CD14-positive monocyte (primary cell): Measurements from ENCODE around the gene CUBN. TPM values are rescaled to one million over a fixed set of nuclear protein-coding genes. Genes with fewer than 3 reads are reported as not detected.

ENCODE experiments used
- DNase-seq, 3 donors: peaks; one replicate each; pipeline ENCODE4 v3.0.0-alpha.2; 2011 to 2022
- H2AFZ ChIP-seq: 2 replicates; pipeline ENCODE4 v1.6.0; 2012; ENCODE audit warnings: mild to moderate bottlenecking, low read depth, low read length, inconsistent platforms; ENCODE audit not compliant: insufficient read depth, poor library complexity, severe bottlenecking
- H3K27ac ChIP-seq, 2 donors: 1 replicate in 1 of 2; 2 replicates in 1 of 2; pipeline ENCODE4 v1.5.1; 2012 to 2013; ENCODE audit warnings: low read length in 2 of 2, control low read depth in 1 of 2, inconsistent platforms in 1 of 2, low read depth in 1 of 2, mild to moderate bottlenecking in 1 of 2
- H3K27me3 ChIP-seq, 2 donors: one replicate each; pipeline versions ENCODE4 v1.6.0 to v1.6.1; 2011 to 2013; ENCODE audit warnings: low read length in 2 of 2; ENCODE audit not compliant: control insufficient read depth in 2 of 2, insufficient read depth in 2 of 2
- H3K36me3 ChIP-seq, 2 donors: replicated peaks in 1 of 2; 1 replicate in 1 of 2; 2 replicates in 1 of 2; pipeline versions ENCODE4 v1.5.1 to v1.6.1; 2012 to 2013; ENCODE audit warnings: low read length in 2 of 2, control low read depth in 1 of 2, inconsistent platforms in 1 of 2, mild to moderate bottlenecking in 1 of 2; ENCODE audit not compliant: insufficient read depth in 2 of 2, control insufficient read depth in 1 of 2
- H3K4me1 ChIP-seq, 2 donors: 1 replicate in 1 of 2; 2 replicates in 1 of 2; pipeline versions ENCODE4 v1.5.1 to v1.6.1; 2012 to 2013; ENCODE audit warnings: low read length in 2 of 2, control low read depth in 1 of 2, inconsistent platforms in 1 of 2, mild to moderate bottlenecking in 1 of 2, moderate library complexity in 1 of 2; ENCODE audit not compliant: insufficient read depth in 2 of 2, control insufficient read depth in 1 of 2
- H3K4me2 ChIP-seq: replicated peaks from 2 replicates; pipeline ENCODE3; 2012; ENCODE audit warnings: low read length, moderate library complexity, mild to moderate bottlenecking; ENCODE audit not compliant: poor library complexity, severe bottlenecking; ENCODE audit errors: extremely low read depth
- H3K4me3 ChIP-seq, 3 experiments: fragments of 200-600 bp in 1 of 3; sonication (generic) in 1 of 3; replicated peaks in 1 of 3; 1 replicate in 2 of 3; 2 replicates in 1 of 3; pipeline ENCODE4 v1.5.1; 2011 to 2013; ENCODE audit warnings: low read length in 3 of 3, mild to moderate bottlenecking in 3 of 3, control low read depth in 2 of 3, low read depth in 2 of 3, inconsistent platforms in 1 of 3, moderate library complexity in 1 of 3
- H3K79me2 ChIP-seq: 2 replicates; pipeline ENCODE4 v1.6.0; 2012; ENCODE audit warnings: mild to moderate bottlenecking, control low read depth, inconsistent platforms, low read length, moderate library complexity; ENCODE audit not compliant: insufficient read depth
- H3K9ac ChIP-seq: 2 replicates; pipeline ENCODE4 v1.6.0; 2017; ENCODE audit warnings: low read length, mild to moderate bottlenecking; ENCODE audit not compliant: insufficient read depth, poor library complexity, severe bottlenecking
- H3K9me3 ChIP-seq, 2 donors: replicated peaks in 1 of 2; 1 replicate in 1 of 2; 2 replicates in 1 of 2; pipeline versions ENCODE4 v1.5.1 to v1.6.1; 2012 to 2013; ENCODE audit warnings: low read length in 2 of 2, control low read depth in 1 of 2; ENCODE audit not compliant: control insufficient read depth in 1 of 2, insufficient read depth in 1 of 2
- H4K20me1 ChIP-seq: 2 replicates; pipeline ENCODE4 v1.6.0; 2012; ENCODE audit warnings: mild to moderate bottlenecking, low read length, control low read depth, moderate library complexity; ENCODE audit not compliant: insufficient read depth
- H3K27ac Mint-ChIP-seq, 7 donors: one replicate each; pipeline ENCODE4 v1.8.0; 2020; ENCODE audit warnings: mild to moderate bottlenecking in 7 of 7, mixed read lengths in 7 of 7, moderate library complexity in 6 of 7, inconsistent platforms in 2 of 7
- H3K27me3 Mint-ChIP-seq, 3 donors: one replicate each; pipeline ENCODE4 v1.8.0; 2021 to 2022; ENCODE audit warnings: low read depth in 3 of 3, mild to moderate bottlenecking in 3 of 3, mixed read lengths in 3 of 3, moderate library complexity in 3 of 3, inconsistent platforms in 1 of 3
- H3K36me3 Mint-ChIP-seq, 2 donors: one replicate each; pipeline ENCODE4 v1.8.0; 2020; ENCODE audit warnings: mixed read lengths in 2 of 2, inconsistent platforms in 1 of 2, mild to moderate bottlenecking in 1 of 2
- H3K4me1 Mint-ChIP-seq: one replicate; pipeline ENCODE4 v1.8.0; 2020; ENCODE audit warnings: mild to moderate bottlenecking, mixed read lengths
- H3K4me3 Mint-ChIP-seq, 2 donors: one replicate each; pipeline ENCODE4 v1.8.0; 2020; ENCODE audit warnings: mild to moderate bottlenecking in 2 of 2, mixed read lengths in 2 of 2, moderate library complexity in 1 of 2
- H3K9me3 Mint-ChIP-seq, 7 donors: one replicate each; pipeline ENCODE4 v1.8.0; 2020 to 2022; ENCODE audit warnings: mixed read lengths in 7 of 7, mild to moderate bottlenecking in 6 of 7, moderate library complexity in 6 of 7, inconsistent platforms in 2 of 7
- CTCF ChIP-seq: fragments of 200-600 bp; IDR thresholded peaks from one replicate; pipeline ENCODE4 v1.8.0; 2022; ENCODE audit warnings: antibody characterized with exemption, mild to moderate bottlenecking
- WGBS: methylation state at CpG from one replicate; pipeline ENCODE4 v1.1.5; 2013; ENCODE audit warnings: missing lambda C conversion rate; ENCODE audit not compliant: insufficient coverage; 5-methylcytosine and 5-hydroxymethylcytosine counted together
- intact Hi-C, 2 donors: fragments of 100-400 bp; cut with micrococcal nuclease; formaldehyde crosslinking; loops; one replicate each; pipeline versions ENCODE4 v1.15.0 to v1.15.1; 2023
- polyA plus RNA-seq, 3 donors: library from polyadenylated mRNA; depleted of rRNA in 1 of 3; unstranded in 2 of 3; stranded (reverse) in 1 of 3; fragments of 300-500 nt in 2 of 3; fragments of >200 nt in 1 of 3; fragmentation: Illumina TruSeq in 2 of 3; gene quantifications; 1 replicate in 2 of 3; 2 replicates in 1 of 3; pipeline ENCODE4 v1.2.3, GENCODE V29; 2012 to 2021

Gene CUBN
- polyA plus RNA-seq, 3 donors = 0.95 TPM; not detected in 2

- TF ChIP-seq CTCF = no peak
- Mint-ChIP-seq H3K27ac (peak overlapping the region in 2 of 7 donors; percentile 5 to 33), H3K4me1 (peaks cover 14% of the 10 kb centered on the region), H3K9me3 (no peaks in the 10 kb centered on the region), H3K27me3 (peaks cover 0 to 2% (median 0%) of the 10 kb centered on the region in 3 donors), H3K36me3 (no peaks in the 10 kb centered on the region), H3K4me3 (no peak overlapping the region)
- H3K4me3 ChIP-seq = no peak overlapping the region
- H3K9me3 ChIP-seq = no peaks in the 10 kb centered on the region
- H3K4me1 ChIP-seq = peaks cover 10 to 11% of the 10 kb centered on the region in 2 donors
- no peaks in the 10 kb centered on the region for H4K20me1 ChIP-seq
- intact Hi-C loops = loop anchor here in 1 of 2 donors (10.0 kb wide), 1 partner anchor 110 kb away; no protein-coding TSS in a partner anchor
- H3K4me2 ChIP-seq = no peak overlapping the region
- WGBS = no CpG with 5 or more reads among the region's 2 CpGs
- H3K27me3 ChIP-seq = no peaks in the 10 kb centered on the region
- no peak overlapping the region for H2AFZ ChIP-seq
- no peak overlapping the region for H3K27ac ChIP-seq
- no peak overlapping the region for H3K9ac ChIP-seq
- no peaks in the 10 kb centered on the region for H3K79me2 ChIP-seq
- H3K36me3 ChIP-seq = no peaks in the 10 kb centered on the region
- DNase-seq = peak; percentile 13 to 49 (median 29)
Measured at GRCh38 chr10:16915300-16915699, 214.3 kb downstream of the CUBN start.

- H3K36me3 Mint-ChIP-seq = no peaks in the 10 kb centered on the region
- peaks cover 3 to 4% (median 4%) of the 10 kb centered on the region in 7 donors for H3K9me3 Mint-ChIP-seq
- no peaks in the 10 kb centered on the region for H3K9me3 ChIP-seq
- no peak overlapping the region for H3K4me3 Mint-ChIP-seq
- no peak for TF ChIP-seq CTCF
- no peaks in the 10 kb centered on the region for H3K27me3 ChIP-seq
- H3K4me1 Mint-ChIP-seq = peaks cover 21% of the 10 kb centered on the region
- no peak for DNase-seq
- H3K36me3 ChIP-seq = no peaks in the 10 kb centered on the region
- peaks cover 0 to 2% (median 0%) of the 10 kb centered on the region in 3 donors for H3K27me3 Mint-ChIP-seq
- H3K79me2 ChIP-seq = no peaks in the 10 kb centered on the region
- peaks cover 12 to 19% of the 10 kb centered on the region in 2 donors for H3K4me1 ChIP-seq
- H4K20me1 ChIP-seq = no peaks in the 10 kb centered on the region
- no peak overlapping the region for H3K9ac ChIP-seq
- intact Hi-C loops = loop anchor here in 1 of 2 donors (10.0 kb wide), 1 partner anchor 112 kb away; no protein-coding TSS in a partner anchor
- no peak overlapping the region for H3K4me3 ChIP-seq
- no peak overlapping the region for H3K27ac ChIP-seq
- H3K27ac Mint-ChIP-seq = peak overlapping the region in 1 of 7 donors; percentile 76
- WGBS = 100% methylated on average over 3 of the region's 4 CpGs
- no peak overlapping the region for H2AFZ ChIP-seq
- no peak overlapping the region for H3K4me2 ChIP-seq
Measured at GRCh38 chr10:16913266-16913665, 216.3 kb downstream of the CUBN start.
